SK-N-MC (cell line): ENCODE results near the gene KCNH4.

Experiments
- DNase-seq: peaks from one replicate; pipeline ENCODE4 v3.0.0-alpha.2; 2011; ENCODE audit warnings: low read depth, low spot score
- H3K27ac ChIP-seq: fragments of 200-600 bp; sonication (generic); 2 replicates; pipeline ENCODE4 v1.5.1; 2016; ENCODE audit warnings: mixed run types
- H3K36me3 ChIP-seq: fragments of 200-600 bp; sonication (generic); 2 replicates; pipeline ENCODE4 v1.6.1; 2017; ENCODE audit warnings: antibody characterized with exemption, low read length, mixed read lengths; ENCODE audit not compliant: insufficient read depth
- H3K4me3 ChIP-seq: fragments of 200-600 bp; sonication (generic); 2 replicates; pipeline ENCODE4 v1.5.1; 2016
- H3K9ac ChIP-seq: fragments of 200-600 bp; sonication (generic); 2 replicates; pipeline ENCODE4 v1.8.0; 2017; ENCODE audit warnings: mixed run types, mixed read lengths; ENCODE audit not compliant: insufficient read length
- H3K9me3 ChIP-seq: fragments of 200-600 bp; sonication (generic); 2 replicates; pipeline ENCODE4 v1.6.1; 2017; ENCODE audit warnings: low read depth, mild to moderate bottlenecking, antibody characterized with exemption, low read length, moderate library complexity, mixed read lengths
- EZH2 ChIP-seq: fragments of 200-600 bp; sonication (generic); IDR thresholded peaks from one replicate; pipeline ENCODE4 v1.6.1; 2017; ENCODE audit warnings: antibody characterized with exemption
- FOXP2 ChIP-seq: optimal IDR thresholded peaks from 2 replicates; pipeline ENCODE3; 2011; ENCODE audit warnings: mild to moderate bottlenecking, moderate library complexity; ENCODE audit not compliant: insufficient read depth; ENCODE audit errors: extremely low read length, control extremely low read depth
- POLR2AphosphoS5 ChIP-seq: IDR thresholded peaks from 2 replicates; pipeline ENCODE4 v1.6.1; 2012; ENCODE audit warnings: mild to moderate bottlenecking, low read depth, low read length, borderline replicate concordance

KCNH4 gene

GRCh38 chr17:42177684-42178083, 3.3 kb downstream of the KCNH4 start:
- no peaks in the 10 kb centered on the region for H3K9me3 ChIP-seq
- H3K27ac ChIP-seq = no peak overlapping the region
- H3K36me3 ChIP-seq = no peaks in the 10 kb centered on the region
- no peak overlapping the region for H3K4me3 ChIP-seq
- no peak overlapping the region for H3K9ac ChIP-seq
- TF ChIP-seq POLR2AphosphoS5 = no peak
- no peak for TF ChIP-seq EZH2
- no peak for TF ChIP-seq FOXP2
- DNase-seq = no peak

GRCh38 chr17:42174126-42174783, 6.7 kb downstream of the KCNH4 start:
- Histone ChIP-seq H3K36me3 (no peaks in the 10 kb centered on the region), H3K27ac (no peak overlapping the region), H3K9ac (no peak overlapping the region), H3K4me3 (no peak overlapping the region), H3K9me3 (no peaks in the 10 kb centered on the region)
- DNase-seq = no peak
- TF ChIP-seq POLR2AphosphoS5 (no peak), FOXP2 (no peak), EZH2 (no peak)

- Histone ChIP-seq H3K9me3 (no peaks in the 10 kb centered on the region), H3K9ac (no peak overlapping the region), H3K27ac (no peak overlapping the region), H3K4me3 (no peak overlapping the region), H3K36me3 (no peaks in the 10 kb centered on the region)
- no peak for DNase-seq
- TF ChIP-seq POLR2AphosphoS5 (no peak), EZH2 (no peak), FOXP2 (no peak)
Observed at GRCh38 chr17:42171831-42172230, 9.1 kb downstream of the KCNH4 start.

GRCh38 chr17:42169351-42169750, 11.6 kb downstream of the KCNH4 start:
- no peak for DNase-seq
- Histone ChIP-seq H3K27ac (no peak overlapping the region), H3K36me3 (no peaks in the 10 kb centered on the region), H3K9ac (no peak overlapping the region), H3K9me3 (no peaks in the 10 kb centered on the region), H3K4me3 (no peak overlapping the region)
- no peak for TF ChIP-seq POLR2AphosphoS5
- no peak for TF ChIP-seq FOXP2
- no peak for TF ChIP-seq EZH2

- no peak overlapping the region for H3K9ac ChIP-seq
- no peak overlapping the region for H3K27ac ChIP-seq
- no peak for TF ChIP-seq FOXP2
- TF ChIP-seq EZH2 = no peak
- H3K36me3 ChIP-seq = no peaks in the 10 kb centered on the region
- no peak for DNase-seq
- no peaks in the 10 kb centered on the region for H3K9me3 ChIP-seq
- no peak overlapping the region for H3K4me3 ChIP-seq
Observed at GRCh38 chr17:42167807-42168206, 13.1 kb downstream of the KCNH4 start.

- TF ChIP-seq FOXP2 (no peak), POLR2AphosphoS5 (no peak), EZH2 (no peak)
- Histone ChIP-seq H3K36me3 (no peaks in the 10 kb centered on the region), H3K4me3 (no peak overlapping the region), H3K9me3 (no peaks in the 10 kb centered on the region), H3K27ac (no peak overlapping the region), H3K9ac (no peak overlapping the region)
- no peak for DNase-seq
Observed at GRCh38 chr17:42166196-42166763, 14.7 kb downstream of the KCNH4 start.

- Histone ChIP-seq H3K9ac (no peak overlapping the region), H3K36me3 (no peaks in the 10 kb centered on the region), H3K27ac (no peak overlapping the region), H3K4me3 (no peak overlapping the region), H3K9me3 (no peaks in the 10 kb centered on the region)
- no peak for TF ChIP-seq EZH2
- no peak for TF ChIP-seq POLR2AphosphoS5
- no peak for TF ChIP-seq FOXP2
- DNase-seq = no peak
Observed at GRCh38 chr17:42165751-42166150, 15.2 kb downstream of the KCNH4 start.

GRCh38 chr17:42163696-42164407, 17.1 kb downstream of the KCNH4 start:
- Histone ChIP-seq H3K27ac (no peak overlapping the region), H3K4me3 (no peak overlapping the region), H3K9ac (no peak overlapping the region), H3K9me3 (no peaks in the 10 kb centered on the region), H3K36me3 (no peaks in the 10 kb centered on the region)
- no peak for DNase-seq
- TF ChIP-seq POLR2AphosphoS5 = no peak
- no peak for TF ChIP-seq EZH2
- TF ChIP-seq FOXP2 = no peak

GRCh38 chr17:42163113-42163512, 17.8 kb downstream of the KCNH4 start:
- Histone ChIP-seq H3K9me3 (no peaks in the 10 kb centered on the region), H3K9ac (no peak overlapping the region), H3K36me3 (no peaks in the 10 kb centered on the region), H3K27ac (no peak overlapping the region), H3K4me3 (no peak overlapping the region)
- no peak for DNase-seq
- no peak for TF ChIP-seq FOXP2
- no peak for TF ChIP-seq POLR2AphosphoS5
- no peak for TF ChIP-seq EZH2
